ENCODE measurements around the gene MAML3. TPM values are rescaled to one million over a fixed set of nuclear protein-coding genes. Genes with fewer than 3 reads are reported as not detected.
A peak's percentile ranks its signal among the peaks of the same experiment; 100 is the strongest.

MAML3 gene
- total and polyA plus RNA-seq, 10 donors = 0.63 to 18.4 (median 12.7) TPM

GRCh38 chr4:140014284-140014683 lies 139.7 kb downstream of the MAML3 start:
- H3K27ac ChIP-seq = no peak overlapping the region
- H3K27me3 ChIP-seq (replicated peaks in 1 of 7) = no peaks in the 10 kb centered on the region
- no peak for TF ChIP-seq POLR2A (IDR thresholded peaks at IDR 0.05)
- no peak for TF ChIP-seq POLR2AphosphoS5 (IDR thresholded peaks at IDR 0.05)
- no peak for TF ChIP-seq CTCF (IDR thresholded peaks at IDR 0.05 in 8 of 11, conservative IDR thresholded peaks at IDR 0.05 in 3 of 11)
- H3K4me3 ChIP-seq = no peak overlapping the region
- peaks cover 0 to 27% (median 10%) of the 10 kb centered on the region in 6 donors for H3K4me1 ChIP-seq
- DNase-seq = no peak
- intact Hi-C loops (cut with DNase I; ENCODE audit: low total_unique reads) = loop anchor here (5.0 to 10.0 kb wide), 3 partner anchors 238 to 341 kb away; no protein-coding TSS in a partner anchor
- WGBS, 5 donors = 87 to 98% (median 95%) methylated on average over 5 of the region's 5 CpGs
- no peaks in the 10 kb centered on the region for H3K36me3 ChIP-seq
- peaks cover 0 to 6% (median 0%) of the 10 kb centered on the region in 8 donors for H3K9me3 ChIP-seq

GRCh38 chr4:140012688-140013486 lies 141.1 kb downstream of the MAML3 start:
- intact Hi-C loops (cut with DNase I; ENCODE audit: low total_unique reads) = loop anchor here (5.0 to 10.0 kb wide), 3 partner anchors 239 to 342 kb away; no protein-coding TSS in a partner anchor
- WGBS, 5 donors = 43 to 49% (median 45%) methylated on average over 11 of the region's 11 CpGs
- Histone ChIP-seq H3K27me3 (replicated peaks in 1 of 7) (no peaks in the 10 kb centered on the region), H3K4me1 (peaks cover 0 to 15% (median 8%) of the 10 kb centered on the region in 6 donors), H3K27ac (peak overlapping the region in 2 of 8 donors; percentile 16 to 23), H3K4me3 (no peak overlapping the region), H3K36me3 (no peaks in the 10 kb centered on the region), H3K9me3 (peaks cover 0 to 6% (median 0%) of the 10 kb centered on the region in 8 donors)
- TF ChIP-seq POLR2AphosphoS5 (IDR thresholded peaks at IDR 0.05) (no peak), CTCF (IDR thresholded peaks at IDR 0.05 in 8 of 11, conservative IDR thresholded peaks at IDR 0.05 in 3 of 11) (peak; percentile 44 to 84 (median 75))
- no peak for DNase-seq

DNA sequence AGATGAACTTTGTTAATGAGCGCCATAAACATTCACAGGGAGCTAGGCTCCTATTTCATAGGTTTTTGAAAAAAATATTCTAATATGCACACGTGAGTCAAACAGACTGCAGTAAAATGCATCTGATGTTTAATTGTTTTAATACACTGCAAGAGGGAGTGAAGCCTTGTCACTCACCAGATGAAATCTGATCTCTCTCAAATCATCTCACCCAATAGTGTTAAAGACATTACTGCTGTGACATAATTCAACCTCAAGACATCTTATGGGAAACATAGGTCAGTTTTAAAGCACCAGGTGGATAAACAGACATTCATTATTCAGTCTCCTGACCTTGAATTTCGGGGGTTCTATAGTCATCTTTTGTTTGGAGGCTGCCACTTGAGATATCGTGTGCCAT lies 148.3 kb downstream of the MAML3 start:
- H3K9me3 ChIP-seq = no peaks in the 10 kb centered on the region
- no peaks in the 10 kb centered on the region for H3K36me3 ChIP-seq
- 74 to 86% (median 83%) methylated on average over 4 of the region's 4 CpGs for WGBS, 5 donors
- no peak for DNase-seq
- no peak for TF ChIP-seq POLR2AphosphoS5 (IDR thresholded peaks at IDR 0.05)
- no peak for TF ChIP-seq POLR2A (IDR thresholded peaks at IDR 0.05)
- no peak for TF ChIP-seq CTCF (IDR thresholded peaks at IDR 0.05 in 8 of 11, conservative IDR thresholded peaks at IDR 0.05 in 3 of 11)
- H3K27me3 ChIP-seq (replicated peaks in 1 of 7) = no peaks in the 10 kb centered on the region
- intact Hi-C loops (cut with DNase I; ENCODE audit: low total_unique reads) = no loop called here
- H3K4me3 ChIP-seq = no peak overlapping the region
- H3K27ac ChIP-seq = no peak overlapping the region
- peaks cover 0 to 24% (median 6%) of the 10 kb centered on the region in 6 donors for H3K4me1 ChIP-seq

DNA sequence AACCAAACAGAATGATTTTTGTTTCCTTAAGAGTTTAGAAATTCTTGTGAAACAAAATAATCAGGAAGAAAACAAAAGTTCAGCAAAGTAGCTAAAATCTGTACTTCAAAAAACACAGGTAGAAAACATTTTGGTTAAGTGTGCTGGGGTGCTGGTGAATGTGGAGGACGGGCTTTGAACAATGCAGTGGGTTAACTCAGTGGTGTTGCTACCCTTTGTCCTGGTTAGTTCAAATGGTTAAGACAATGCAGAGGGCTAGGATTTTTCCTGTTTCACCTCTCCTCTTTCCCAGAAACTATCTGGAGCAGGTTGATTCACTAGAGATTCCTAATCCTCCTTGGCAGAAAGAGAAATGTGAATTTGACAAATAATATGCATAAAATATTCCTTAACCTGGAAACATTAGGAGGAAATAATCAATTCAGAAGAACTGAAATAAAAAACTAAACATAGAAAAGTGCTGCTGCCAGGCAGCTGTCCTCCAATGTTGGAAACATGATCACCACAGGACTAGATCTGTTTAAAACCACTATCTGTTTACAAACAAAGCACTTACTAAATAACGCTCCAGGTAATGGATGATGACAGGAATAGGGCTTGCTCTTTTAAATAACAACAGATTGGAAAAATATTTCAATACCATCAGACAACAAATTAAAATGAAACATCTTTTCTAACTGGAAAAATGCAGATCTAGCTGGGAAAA lies 148.9 kb downstream of the MAML3 start:
- peak overlapping the region in 3 of 8 donors; percentile 29 to 43 (median 39) for H3K27ac ChIP-seq
- H3K9me3 ChIP-seq = no peaks in the 10 kb centered on the region
- TF ChIP-seq CTCF (IDR thresholded peaks at IDR 0.05 in 8 of 11, conservative IDR thresholded peaks at IDR 0.05 in 3 of 11) = no peak
- no peak for TF ChIP-seq POLR2AphosphoS5 (IDR thresholded peaks at IDR 0.05)
- TF ChIP-seq POLR2A (IDR thresholded peaks at IDR 0.05) = no peak
- H3K4me1 ChIP-seq = peaks cover 0 to 24% (median 6%) of the 10 kb centered on the region in 6 donors
- intact Hi-C loops (cut with DNase I; ENCODE audit: low total_unique reads) = no loop called here
- no peak for DNase-seq
- no peaks in the 10 kb centered on the region for H3K36me3 ChIP-seq
- WGBS, 5 donors = 70 to 86% (median 77%) methylated on average over 2 of the region's 2 CpGs
- H3K4me3 ChIP-seq = peak overlapping the region in 2 of 8 donors; percentile 23 to 54
- no peaks in the 10 kb centered on the region for H3K27me3 ChIP-seq (replicated peaks in 1 of 7)

Measured in spleen (tissue), 11 donors.